ENCODE measurements around the gene ETFB.
A peak's percentile ranks its signal among the peaks of the same experiment; 100 is the strongest.
"Not testable (repeated sequence)": the region's sequence is repeated elsewhere in the genome, so short reads cannot be mapped to it uniquely, and the experiment has no call there.

The ETFB gene

DNA sequence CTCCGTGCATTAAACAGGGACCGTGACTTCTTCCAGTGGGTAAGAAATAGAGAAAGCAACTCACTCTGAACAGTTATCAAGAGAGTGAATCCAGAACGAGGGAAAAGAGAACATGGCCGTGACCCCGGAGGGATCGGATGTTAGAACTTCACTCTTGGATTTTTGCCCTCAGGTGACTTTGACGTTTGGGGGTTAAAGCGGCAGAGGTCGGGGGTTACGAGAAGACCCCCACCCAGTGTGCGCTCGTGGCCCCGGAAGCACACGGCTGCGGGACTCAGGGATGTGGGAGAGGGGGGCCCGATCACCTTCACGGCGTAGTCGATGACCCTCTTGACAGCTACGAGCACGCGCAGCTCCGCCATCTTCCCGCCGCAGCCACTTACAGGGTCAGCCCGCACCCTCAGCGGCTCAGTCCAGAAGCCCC is at the start of gene ETFB:
Gene ETFB (minus strand): TSS at position 424 of the 424 bp plus-strand sequence. CDS start 62 bp downstream, at position 362.
- no peak for DNase-seq (ENCODE audit: low spot score)

DNA sequence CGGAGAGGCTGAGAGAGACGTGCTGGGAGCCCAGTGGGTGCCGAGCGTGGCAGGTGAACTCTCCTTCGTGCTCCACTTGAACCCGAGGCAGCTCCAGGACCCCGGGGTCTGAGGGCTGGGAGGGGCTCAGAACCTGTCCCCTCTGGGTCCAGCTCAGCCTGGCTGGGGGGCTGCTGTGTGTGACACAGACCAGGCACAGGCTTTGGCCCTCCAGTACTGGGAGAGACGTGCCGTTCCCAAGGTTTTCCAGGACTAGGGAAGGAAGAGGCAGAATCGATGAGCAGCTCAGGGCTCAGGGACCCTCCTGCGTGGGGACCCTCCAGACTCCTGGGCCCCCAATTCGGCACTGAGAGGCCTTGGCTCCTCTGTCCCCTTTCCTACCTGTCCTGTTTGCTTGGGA is 49.0 kb upstream of the ETFB start:
- DNase-seq (ENCODE audit: low spot score), result no peak

DNA sequence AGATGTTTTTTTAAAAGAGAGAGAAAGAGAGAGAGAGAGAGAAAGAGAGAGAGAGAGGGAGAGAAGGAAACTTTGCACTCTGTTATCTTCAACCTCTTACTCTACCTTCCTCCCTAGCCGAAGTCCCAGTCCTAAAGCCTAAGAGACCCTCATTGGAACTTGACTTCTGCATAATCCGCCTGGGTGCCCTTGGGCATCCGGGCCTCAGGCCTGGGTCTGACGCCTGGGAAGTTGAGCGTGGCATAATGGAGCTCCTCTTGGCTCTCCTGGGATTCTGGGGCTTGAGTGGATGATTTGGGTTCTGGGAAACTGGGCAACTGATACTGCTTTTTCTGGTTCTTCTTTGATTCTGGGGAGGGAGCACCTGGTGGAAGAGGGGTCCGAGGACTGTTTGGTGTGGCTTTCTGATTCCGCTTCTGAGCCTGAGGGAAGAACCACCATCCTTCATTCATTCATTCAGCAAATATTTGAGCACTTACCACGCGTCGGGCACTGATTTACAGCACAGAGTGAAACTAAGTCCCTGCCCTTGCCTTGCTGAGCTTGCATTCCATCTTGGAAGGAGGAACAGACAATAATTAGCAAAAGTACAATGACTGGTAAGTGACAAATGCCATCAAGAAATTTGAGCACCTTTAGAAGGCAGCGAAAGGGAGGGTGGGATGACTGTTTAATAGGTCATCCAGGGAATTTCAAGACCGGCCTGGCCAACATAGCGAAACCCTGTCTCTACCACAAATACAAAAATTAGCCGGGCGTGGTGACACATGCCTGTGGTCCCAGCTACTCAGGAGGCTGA is 45.0 kb upstream of the ETFB start:
- DNase-seq (ENCODE audit: low spot score), result no peak

DNA sequence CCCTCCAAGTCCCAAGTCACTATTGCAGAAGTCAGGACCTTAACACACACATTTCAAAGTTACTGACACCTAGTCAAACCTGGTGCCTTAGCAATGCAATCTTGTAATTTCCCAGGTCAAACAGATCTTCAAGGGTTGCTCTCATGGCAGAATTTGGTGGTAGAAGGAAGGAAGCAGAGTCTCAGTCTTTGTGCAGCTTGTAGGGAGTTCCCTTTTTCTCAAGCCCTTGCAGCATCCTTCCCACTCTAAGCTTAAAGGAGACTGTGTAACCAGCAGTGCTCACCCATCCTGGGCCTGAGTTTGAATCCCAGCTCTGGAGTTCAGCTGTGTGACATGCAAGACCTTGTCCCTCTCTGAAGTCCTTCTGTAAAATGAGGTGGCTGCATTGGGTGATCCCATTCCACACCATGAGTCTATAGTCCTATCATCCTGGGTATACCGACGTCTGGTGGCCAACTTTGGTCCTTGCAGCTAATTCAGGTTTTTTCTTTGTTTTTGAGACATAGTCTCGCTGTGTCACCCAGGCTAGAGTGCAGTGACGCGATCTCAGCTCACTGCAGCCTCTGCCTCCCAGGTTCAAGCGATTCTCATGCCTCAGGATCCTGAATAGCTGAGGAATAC is 41.4 kb upstream of the ETFB start:
- peak; percentile 82 for DNase-seq (ENCODE audit: low spot score)

DNA sequence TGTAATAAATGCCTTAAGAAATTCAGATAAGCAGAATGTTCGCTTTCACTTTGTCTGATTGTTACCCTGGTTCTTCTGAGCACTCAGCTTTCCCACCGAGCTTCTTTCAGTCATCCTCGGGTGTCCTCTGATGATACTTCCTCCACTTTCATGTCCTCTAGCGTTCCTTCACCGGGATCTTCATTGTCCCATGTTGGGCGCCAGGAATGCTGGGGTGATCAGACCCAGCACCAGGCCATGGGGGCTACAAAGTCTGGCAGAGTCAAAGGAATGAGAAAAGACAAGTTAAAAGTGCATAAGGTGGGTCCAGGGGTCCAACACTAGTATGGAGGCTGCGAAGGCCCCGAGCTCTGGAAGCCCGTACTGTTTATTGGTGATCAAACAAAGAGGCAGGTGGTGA is 35.9 kb upstream of the ETFB start:
- no peak for DNase-seq (ENCODE audit: low spot score)

DNA sequence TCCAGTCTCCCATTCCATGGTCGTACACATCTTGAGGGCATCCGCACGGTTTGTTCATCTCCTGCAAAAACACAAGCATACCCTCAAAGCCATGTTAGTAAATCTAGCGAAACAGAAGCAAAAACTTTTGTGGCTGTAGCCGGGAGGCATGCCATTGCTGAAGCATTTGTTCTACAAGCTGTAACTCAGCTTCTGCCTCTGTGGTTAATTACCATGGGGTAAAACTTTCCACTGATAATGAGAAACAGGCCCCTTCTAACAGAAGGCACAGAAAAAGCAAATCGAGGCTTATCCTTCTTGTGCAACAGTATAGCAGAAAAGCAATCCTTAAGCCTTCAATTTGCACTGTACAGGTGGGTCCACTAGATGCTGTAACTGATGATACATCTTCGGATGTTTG is 33.7 kb upstream of the ETFB start:
- not testable (repeated sequence) for DNase-seq (ENCODE audit: low spot score)

DNA sequence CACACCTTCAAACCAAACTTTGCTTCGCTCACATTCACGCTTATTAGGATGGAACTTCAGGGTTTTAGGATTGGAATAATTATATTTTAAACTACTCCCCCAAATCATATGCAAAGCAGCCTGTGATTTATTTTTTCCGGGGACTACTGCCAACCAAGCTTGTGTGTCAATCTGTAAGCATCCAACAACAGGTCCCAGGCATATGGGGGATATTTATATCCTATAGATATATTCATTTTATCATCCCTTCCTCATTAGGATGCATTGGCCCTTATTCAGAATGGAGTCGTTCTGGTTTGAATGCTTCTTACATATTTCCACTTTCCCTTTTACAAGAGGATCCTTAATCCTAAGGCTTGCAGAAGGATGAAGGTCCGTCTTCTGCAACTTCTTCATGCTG is 33.0 kb upstream of the ETFB start:
- DNase-seq (ENCODE audit: low spot score), result no peak

DNA sequence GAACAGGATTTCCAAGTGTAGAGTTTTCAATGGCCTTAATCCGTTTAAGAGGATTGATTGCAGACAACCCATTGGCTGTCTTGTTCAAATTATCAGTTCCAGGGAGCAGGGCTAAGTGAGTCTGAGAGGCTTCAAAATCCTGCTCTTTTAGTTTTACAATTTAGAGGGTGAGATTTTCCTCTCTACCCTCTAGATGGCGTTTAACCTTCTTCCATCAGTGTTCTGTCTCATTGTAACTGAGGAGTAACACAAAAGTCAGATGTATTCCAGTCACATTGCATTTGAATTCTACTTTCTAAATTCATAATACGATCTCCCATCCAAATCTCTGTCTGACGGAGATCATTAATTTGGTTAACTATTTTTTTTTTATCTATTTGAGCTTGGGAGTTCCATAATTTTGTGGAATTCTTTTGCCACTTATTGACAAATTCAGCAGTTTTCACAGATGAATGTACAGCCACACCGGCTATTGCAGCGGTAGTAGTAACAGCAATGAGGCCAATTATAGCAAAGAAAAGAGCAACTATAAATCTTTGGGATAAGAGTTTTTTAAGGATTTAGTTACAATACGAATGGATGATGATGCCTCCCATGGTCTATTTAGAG is 32.0 kb upstream of the ETFB start:
- peak; percentile 37 for DNase-seq (ENCODE audit: low spot score)

DNA sequence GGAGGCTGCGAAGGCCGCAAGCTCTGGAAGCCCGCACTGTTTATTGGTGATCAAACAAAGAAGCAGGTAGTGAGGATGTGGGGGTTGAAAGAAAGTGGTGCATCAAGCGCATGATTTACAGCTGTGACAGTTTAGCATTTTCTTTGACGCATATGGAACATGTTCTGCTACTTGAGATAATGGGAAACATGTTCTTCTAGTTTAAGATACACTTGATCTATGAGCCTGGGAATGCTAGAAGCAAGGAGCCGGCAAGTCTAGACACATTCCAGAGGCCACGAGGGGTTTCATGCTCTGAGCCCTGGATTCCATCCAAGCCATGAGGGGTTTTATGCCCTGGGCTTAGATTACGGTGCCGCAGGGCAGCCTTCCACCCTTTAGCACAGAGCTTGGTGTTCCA is 31.3 kb upstream of the ETFB start:
- DNase-seq (ENCODE audit: low spot score), result not testable (repeated sequence)

DNA sequence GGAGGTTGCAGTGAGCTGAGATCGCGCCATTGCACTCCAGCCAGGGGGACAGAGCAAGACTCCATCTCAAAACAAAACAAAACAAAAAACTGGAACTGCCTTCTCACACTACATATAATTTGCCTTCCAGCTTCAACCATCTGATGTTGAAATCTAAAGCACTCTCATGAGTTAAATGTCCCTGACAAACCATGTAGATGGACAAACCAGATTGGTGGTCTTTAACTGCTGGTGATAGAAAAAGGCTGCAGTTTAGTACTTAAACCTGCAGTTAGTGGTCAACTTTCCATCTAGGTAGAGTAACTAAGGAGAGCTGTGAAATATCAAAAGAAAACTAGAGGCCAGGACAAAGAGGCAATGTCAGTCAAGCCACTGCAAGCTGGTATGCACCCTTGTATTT is 30.0 kb upstream of the ETFB start:
- no peak for DNase-seq (ENCODE audit: low spot score)

DNA sequence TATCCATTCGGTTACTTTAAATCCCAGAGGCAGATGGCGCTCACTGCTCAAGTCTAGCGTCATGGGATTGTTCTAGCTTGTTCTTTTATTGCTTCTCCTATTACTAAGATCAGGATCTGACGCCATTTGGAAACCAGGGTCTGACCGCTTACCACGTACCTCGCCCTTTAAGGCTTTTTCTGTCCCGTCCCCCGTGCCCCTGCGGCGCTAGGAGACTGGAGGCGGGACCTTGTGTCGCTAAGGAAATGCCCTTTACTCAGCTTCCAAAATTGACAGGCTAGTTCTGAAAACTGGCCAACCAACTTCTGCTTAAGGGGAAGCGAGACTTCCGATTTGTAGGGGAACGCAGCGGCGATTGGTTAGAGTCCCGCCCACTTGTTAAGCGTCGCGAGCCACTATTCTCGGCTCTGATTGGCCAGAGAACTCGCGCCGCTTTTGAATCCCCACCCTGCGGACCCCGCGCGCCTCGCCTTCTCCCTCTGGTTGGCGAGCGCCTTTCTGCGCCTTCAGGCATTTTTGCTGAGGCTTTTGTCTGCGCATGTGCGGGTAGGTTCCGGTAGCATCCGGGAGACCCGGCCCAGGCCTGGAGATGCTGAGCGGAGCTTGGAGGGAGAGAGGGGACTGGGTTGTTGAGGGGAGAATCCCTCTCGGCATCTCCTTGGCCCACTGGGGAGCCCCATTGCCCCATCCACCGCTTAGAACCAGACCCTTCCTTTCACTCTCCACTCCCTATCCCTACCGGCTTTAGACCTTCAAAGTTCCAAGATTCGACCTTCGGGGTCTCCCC is 28.1 kb upstream of the ETFB start:
- peak; percentile 79 for DNase-seq (ENCODE audit: low spot score)

DNA sequence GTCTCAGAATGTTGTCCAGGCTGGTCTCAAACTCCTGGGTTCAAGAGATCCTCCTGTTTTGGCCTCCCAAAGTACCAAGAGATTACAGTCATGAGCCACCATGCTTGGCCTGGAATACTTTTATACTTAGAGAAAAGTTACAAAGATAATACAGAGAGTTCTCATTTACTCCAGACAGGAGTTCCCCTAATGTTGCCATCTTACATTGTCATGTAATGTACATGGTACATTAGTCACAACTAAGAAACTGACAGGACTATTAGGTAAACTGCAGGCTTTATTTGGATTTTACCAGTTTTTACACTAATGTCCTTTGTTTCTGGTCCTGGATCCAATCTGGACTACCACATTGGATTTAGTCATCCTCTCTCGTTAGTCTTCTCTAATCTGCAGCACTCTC is 26.5 kb upstream of the ETFB start:
- no peak for DNase-seq (ENCODE audit: low spot score)

DNA sequence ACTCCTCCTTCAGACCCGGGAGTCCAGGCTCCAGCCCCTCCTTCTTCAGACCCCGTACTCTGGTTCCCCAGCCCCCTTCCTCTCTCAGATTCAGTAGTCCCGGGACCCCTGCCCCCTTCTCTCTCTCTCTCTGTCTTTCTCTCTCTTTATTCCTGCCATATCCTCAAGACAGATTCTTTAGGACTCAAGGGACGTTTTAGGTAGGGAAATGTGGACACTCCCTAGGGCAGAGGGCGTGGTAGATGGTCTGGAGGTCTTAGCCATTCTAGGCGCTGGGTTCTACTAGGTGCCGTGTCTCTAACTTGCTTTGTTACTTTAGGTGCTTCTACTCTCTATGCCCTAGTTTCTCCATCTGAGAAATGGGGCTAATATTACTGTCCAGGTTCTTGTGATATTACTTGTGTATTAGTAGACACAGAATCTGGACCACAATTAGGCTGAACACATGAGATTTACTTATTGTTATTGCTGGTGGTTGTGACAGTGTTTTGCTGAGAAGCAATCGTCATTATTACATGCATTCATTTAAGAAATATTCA is 25.0 kb upstream of the ETFB start:
- DNase-seq (ENCODE audit: low spot score), result no peak

DNA sequence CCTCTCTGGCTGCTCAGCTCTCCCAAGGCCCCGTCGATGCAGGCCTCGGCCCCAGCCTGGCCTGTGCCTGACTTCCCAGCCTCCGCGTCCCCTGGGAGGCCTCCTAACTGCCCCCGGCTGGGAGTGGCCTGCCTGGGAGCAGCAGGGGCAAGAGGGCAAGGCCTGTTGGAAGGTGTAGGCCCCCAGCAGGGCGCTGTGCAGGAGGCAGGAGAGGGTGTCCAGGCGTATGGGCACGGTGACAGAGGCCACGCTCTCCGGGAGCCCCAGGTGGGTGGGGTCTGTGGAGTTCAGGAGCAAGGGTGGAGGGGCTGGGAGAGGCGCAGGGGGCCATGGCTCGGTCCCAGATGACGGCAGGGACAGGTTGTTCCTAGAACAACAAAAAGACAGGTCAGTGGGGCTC is 23.0 kb upstream of the ETFB start:
- peak; percentile 42 for DNase-seq (ENCODE audit: low spot score)

DNA sequence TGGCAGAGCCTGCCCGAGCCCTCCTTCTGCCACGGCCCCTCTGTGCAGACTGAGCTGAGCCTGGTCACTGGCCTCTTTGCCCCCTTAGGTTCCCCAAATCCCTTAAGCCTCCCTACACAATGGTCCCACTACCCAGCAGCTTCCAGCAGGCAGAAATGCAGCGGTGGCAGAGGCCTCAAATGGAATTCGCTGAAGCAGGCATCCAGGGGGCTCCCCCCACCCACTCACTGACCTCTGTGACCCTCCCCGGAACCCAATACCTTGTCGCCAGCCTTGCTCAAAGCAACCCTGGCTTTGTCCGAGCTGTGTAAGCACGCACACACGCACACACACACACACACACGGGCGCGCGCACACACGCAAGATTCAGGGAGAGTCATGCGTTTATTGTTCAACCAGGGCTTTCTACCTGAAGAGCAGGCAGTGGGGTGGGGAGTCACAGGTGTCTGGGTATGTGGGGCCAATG is 21.8 kb upstream of the ETFB start, which contains the start of gene LIM2:
Gene LIM2 (minus strand): TSS at position 51 of the 466 bp plus-strand sequence. CDS start 531 bp downstream, outside the sequence.
- DNase-seq (ENCODE audit: low spot score), result no peak

DNA sequence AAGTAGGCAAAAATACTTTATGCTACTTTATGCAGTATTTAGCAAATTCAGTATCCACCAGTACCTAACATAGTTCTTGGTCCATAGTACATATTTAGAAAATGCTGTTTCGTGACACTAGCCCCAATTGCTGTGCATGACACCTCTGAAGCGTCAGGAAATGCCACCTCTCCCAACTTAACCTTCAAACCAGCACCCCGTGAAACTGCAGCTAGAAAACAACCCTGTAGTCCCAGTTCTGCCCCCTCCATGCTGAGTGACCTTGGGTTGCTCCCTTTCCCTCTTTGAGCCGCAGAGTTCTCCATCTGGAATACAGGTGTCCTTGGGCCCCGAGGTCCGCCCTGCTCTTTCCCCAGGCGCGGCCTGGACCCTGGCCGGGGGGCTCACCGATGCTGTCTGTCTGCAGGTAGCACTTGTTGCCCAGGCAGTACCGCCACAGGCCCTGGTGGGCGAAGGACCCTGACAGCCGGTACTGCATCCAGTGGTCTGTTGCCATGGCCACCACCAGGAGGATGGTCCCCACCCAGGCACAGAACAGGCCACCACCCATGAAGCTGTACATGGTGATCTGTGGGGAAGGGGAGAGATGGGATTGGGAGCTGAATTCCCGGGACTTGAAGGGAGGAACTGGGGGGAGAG is 20.8 kb upstream of the ETFB start:
- DNase-seq (ENCODE audit: low spot score), result no peak

DNA sequence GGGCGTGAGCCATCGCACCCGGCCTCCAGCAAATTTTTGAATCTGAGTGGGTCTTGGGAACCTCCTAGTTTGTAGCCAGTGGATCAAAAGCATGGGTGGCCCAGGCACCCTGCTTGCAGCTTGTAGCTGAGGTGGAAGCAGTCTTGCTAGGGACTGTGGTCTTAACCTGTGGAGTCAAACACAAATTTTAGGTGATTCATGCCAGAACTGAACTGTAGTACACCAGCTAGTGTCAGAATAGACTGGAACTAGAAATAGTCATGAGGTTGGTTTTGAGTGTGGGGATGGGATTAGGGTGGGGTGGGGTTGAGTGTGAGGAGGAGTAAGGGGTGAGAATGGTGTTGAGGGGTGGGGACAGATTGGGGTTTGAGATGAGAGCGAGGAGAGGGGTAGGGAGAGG is 15.8 kb upstream of the ETFB start:
- DNase-seq (ENCODE audit: low spot score), result no peak

DNA sequence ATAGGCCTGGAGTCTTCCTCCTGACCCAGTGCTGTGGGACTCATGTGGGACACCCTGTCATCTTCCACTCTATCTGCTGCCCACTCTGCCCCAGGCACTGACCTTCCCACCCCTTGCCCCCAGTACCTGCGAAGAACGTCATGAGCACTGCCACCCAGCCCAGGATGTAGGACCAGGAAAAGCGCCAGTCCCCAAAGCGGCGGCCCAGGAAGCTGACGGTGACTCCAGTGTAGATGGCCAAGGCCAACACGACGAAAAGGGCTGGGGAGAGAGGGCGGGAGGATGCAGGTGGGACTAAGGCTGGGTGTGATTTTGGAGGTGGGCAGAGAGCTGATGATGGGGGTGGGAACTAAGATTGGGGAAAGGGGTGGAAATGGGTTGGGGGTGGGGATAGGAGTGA is 14.2 kb upstream of the ETFB start:
- DNase-seq (ENCODE audit: low spot score), result no peak

DNA sequence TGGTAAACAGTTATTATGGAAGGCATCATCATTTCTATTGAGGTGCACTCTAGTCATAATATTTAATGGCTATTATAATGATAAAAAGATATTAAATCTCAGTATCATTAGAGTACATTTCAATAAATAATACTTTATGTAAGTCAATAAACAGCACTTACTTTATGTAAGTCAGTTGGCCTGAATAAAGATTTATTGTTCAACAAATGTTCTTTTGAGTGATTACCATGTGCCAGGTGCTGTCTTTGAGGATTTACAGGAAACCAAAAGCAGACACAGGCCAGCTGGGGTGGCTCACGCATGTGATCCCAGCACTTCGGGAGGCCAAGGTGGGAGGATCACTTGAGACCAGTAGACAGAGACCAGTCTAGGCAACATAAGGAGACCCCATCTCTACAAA is 11.2 kb upstream of the ETFB start:
- DNase-seq (ENCODE audit: low spot score), result no peak

DNA sequence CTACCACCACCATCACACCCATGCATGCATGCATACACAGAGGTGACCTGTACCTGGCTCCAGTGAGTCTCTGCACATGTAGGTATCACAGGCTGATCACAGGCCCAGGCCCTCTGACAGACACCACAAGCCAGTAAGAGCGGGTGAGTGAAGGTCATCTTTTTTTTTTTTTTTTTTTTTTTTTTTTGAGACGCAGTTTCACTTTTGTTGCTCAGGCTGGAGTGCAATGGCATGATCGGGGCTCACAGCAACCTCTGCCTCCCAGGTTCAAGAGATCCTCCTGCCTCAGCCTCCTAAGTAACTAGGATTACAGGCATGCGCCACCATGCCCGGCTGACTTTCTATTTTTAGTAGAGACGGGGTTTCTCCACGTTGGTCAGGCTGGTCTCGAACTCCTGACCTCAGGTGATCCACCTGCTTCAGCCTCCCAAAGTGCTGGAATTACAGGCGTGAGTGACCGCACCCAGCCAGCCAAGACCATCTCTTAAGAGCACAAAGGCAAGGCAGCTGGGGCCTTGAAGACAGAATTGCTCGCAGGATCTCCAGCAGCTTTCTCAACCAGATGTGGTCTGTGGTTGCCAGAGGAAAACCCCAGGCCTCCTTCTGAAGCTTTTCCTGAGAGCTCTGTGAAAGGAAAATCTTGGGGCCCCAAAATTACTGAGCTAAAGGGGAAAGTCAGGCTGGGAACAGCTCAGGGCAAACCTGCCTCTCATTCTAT is 9.5 kb upstream of the ETFB start:
- no peak for DNase-seq (ENCODE audit: low spot score)

Measured in HuH-7 (cell line).